Measurements from ENCODE around the gene KRT32. TPM values are rescaled to one million over a fixed set of nuclear protein-coding genes. Genes with fewer than 3 reads are reported as not detected.

The KRT32 gene
- total RNA-seq, 4 donors from 2014 or later, result not detected

DNA sequence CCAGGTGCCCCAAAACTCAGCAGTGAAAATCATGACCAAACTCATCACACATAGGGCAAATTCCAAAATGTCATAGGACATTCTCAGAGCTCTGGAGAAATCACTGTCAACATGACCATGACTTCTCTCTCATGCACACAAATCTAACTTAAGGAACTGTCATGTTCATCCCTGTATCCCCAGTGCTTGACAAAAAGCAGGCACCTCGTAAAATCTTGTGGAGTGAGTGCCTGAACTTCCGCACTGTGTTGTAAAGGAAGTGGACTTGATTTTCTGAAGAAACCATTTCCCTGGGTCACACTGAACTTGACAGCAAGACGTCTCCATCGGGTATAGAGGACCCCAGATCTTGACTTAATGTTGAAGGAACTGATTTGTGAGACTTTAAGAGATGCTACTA lies 45.6 kb downstream of the KRT32 start:
- peak overlapping the region; percentile 13 to 49 for H3K27ac ChIP-seq
- TF ChIP-seq, protein P1, sequence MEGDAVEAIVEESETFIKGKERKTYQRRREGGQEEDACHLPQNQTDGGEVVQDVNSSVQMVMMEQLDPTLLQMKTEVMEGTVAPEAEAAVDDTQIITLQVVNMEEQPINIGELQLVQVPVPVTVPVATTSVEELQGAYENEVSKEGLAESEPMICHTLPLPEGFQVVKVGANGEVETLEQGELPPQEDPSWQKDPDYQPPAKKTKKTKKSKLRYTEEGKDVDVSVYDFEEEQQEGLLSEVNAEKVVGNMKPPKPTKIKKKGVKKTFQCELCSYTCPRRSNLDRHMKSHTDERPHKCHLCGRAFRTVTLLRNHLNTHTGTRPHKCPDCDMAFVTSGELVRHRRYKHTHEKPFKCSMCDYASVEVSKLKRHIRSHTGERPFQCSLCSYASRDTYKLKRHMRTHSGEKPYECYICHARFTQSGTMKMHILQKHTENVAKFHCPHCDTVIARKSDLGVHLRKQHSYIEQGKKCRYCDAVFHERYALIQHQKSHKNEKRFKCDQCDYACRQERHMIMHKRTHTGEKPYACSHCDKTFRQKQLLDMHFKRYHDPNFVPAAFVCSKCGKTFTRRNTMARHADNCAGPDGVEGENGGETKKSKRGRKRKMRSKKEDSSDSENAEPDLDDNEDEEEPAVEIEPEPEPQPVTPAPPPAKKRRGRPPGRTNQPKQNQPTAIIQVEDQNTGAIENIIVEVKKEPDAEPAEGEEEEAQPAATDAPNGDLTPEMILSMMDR (IDR thresholded peaks at IDR 0.05), result no peak
- TF ChIP-seq POLR2A (IDR thresholded peaks at IDR 0.05), result no peak
- H3K27me3 ChIP-seq, result no peaks in the 10 kb centered on the region
- H3K4me1 ChIP-seq, result peaks cover 5 to 12% of the 10 kb centered on the region in 2 donors
- intact Hi-C loops (cut with DNase I; ENCODE audit: low total_unique reads), result no loop called here
- no peaks in the 10 kb centered on the region for H3K36me3 ChIP-seq
- H3K9me3 ChIP-seq, result no peaks in the 10 kb centered on the region
- DNase-seq, result peak in 1 of 2 donors; percentile 69
- H3K4me3 ChIP-seq, result no peak overlapping the region

DNA sequence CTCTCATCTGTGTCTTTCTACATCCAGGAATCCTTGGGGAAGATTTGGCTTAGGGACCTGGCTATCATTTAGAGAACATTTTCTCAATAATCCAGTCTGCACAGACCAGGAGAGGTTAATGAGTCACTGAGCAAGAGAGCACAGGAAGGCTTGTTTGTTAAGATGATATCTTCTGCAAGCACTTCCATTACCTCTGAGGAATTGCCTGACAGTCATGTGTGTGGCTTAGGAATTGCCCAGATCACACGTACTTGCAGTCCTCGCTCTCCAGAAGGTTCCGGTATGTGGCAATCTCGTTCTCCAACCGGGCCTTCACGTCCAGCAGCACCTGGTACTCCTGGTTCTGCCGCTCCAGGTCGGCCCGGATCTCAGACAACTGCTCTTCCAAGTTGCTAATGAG lies 46.1 kb downstream of the KRT32 start:
- Histone ChIP-seq H3K27me3 (no peaks in the 10 kb centered on the region), H3K36me3 (no peaks in the 10 kb centered on the region), H3K9me3 (no peaks in the 10 kb centered on the region), H3K27ac (peak overlapping the region; percentile 13 to 49), H3K4me1 (peaks cover 5 to 12% of the 10 kb centered on the region in 2 donors), H3K4me3 (no peak overlapping the region)
- no peak for TF ChIP-seq POLR2A (IDR thresholded peaks at IDR 0.05)
- TF ChIP-seq, protein P1 (IDR thresholded peaks at IDR 0.05), result no peak
- intact Hi-C loops (cut with DNase I; ENCODE audit: low total_unique reads), result no loop called here
- DNase-seq, result peak; percentile 51 to 61

DNA sequence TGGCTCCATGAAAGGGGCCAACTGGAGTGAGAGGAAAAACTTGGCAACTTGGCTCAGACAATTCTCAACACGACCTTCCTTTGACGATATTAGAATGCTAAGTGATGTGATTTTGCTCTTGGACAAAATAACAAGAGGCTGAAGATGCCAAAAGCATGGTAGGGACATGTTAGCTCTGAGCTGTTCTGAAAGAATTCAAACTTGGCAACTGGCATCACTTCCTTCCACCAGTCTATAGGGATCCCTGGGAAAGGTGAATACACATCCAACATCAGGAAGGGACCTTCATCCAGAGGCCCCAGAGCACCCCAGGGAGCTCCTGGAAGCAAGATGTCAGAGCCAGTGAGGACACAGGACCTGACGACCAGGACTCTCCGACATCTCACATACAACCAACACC lies 47.1 kb downstream of the KRT32 start:
- Histone ChIP-seq H3K27me3 (no peaks in the 10 kb centered on the region), H3K36me3 (no peaks in the 10 kb centered on the region), H3K9me3 (no peaks in the 10 kb centered on the region), H3K4me3 (no peak overlapping the region), H3K27ac (peak overlapping the region in 1 of 2 donors; percentile 6), H3K4me1 (peaks cover 5 to 12% of the 10 kb centered on the region in 2 donors)
- TF ChIP-seq, protein P1 (IDR thresholded peaks at IDR 0.05), result no peak
- no peak for TF ChIP-seq POLR2A (IDR thresholded peaks at IDR 0.05)
- DNase-seq, result no peak
- intact Hi-C loops (cut with DNase I; ENCODE audit: low total_unique reads), result no loop called here

DNA sequence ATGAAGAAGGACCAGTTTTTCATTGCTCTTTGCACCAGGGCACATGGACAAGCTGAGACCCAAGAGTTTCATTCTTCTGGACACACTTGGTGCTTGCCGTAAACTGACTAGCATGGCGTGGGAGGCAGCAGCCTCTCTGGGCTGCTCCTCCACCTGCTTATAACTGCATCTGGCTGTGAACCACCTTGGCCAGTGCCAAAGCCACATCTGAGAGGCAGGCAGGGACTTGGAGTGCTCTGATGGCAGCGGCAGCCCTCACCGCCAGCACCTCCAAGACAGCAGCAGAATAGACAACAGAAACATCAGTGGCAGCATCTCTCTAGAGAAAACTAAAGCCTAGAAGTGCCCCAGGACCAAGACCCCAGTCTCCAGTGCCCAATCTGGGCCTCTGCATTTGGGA lies 47.5 kb downstream of the KRT32 start:
- H3K27ac ChIP-seq, result peak overlapping the region in 1 of 2 donors; percentile 6
- intact Hi-C loops (cut with DNase I; ENCODE audit: low total_unique reads), result no loop called here
- H3K4me3 ChIP-seq, result no peak overlapping the region

DNA sequence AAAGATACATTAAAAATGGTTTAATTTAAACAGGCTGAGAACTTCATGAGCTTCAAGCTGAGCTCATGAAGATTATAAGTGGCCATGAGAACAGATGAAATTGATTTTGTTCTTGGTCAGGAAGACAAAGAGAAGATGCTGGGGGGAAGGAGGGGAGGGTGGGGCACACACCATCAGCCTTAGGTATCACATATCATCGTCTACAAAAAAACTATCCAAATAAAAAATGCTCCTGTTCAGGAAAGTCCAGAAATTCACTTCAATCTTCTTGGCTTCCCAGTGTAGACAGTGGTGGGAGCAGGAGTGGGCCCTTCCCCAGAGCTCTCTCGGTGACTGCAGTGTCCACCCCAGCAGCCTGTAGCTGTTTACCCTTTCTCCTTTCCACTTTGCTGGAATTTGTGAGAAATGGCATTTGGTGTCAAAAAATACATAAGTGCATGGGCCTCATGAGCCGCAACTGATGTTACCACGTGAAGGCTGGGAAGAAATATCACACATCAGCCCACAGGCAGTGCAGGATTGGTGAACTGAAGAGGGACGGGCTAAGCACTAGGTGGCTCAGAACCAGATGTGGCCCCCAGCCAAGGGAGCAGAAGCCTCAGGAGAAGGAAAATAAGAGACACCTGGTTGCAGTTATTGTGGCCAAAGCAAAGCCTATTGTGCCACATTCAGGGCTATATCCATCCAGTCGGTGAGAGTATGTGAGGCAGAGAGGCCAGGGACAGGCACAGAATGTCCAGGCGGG lies 48.9 kb downstream of the KRT32 start:
- Histone ChIP-seq H3K4me1 (peaks cover 5 to 12% of the 10 kb centered on the region in 2 donors), H3K27ac (peak overlapping the region in 1 of 2 donors; percentile 69), H3K27me3 (no peaks in the 10 kb centered on the region), H3K36me3 (no peaks in the 10 kb centered on the region), H3K9me3 (no peaks in the 10 kb centered on the region), H3K4me3 (no peak overlapping the region)
- no peak for DNase-seq
- intact Hi-C loops (cut with DNase I; ENCODE audit: low total_unique reads), result no loop called here
- TF ChIP-seq, protein P1 (IDR thresholded peaks at IDR 0.05), result no peak
- no peak for TF ChIP-seq POLR2A (IDR thresholded peaks at IDR 0.05)

More for the DNA sequence above, 47.5 kb downstream of the KRT32 start:
- Histone ChIP-seq H3K9me3 (no peaks in the 10 kb centered on the region), H3K27me3 (no peaks in the 10 kb centered on the region), H3K36me3 (no peaks in the 10 kb centered on the region), H3K4me1 (peaks cover 5 to 12% of the 10 kb centered on the region in 2 donors)
- TF ChIP-seq, protein P1 (IDR thresholded peaks at IDR 0.05), result no peak
- TF ChIP-seq POLR2A (IDR thresholded peaks at IDR 0.05), result no peak
- DNase-seq, result no peak
